Fibroblast of pulmonary artery (primary cell): ENCODE results near the gene KLK10.
"Not testable (repeated sequence)": the region's sequence is repeated elsewhere in the genome, so short reads cannot be mapped to it uniquely, and the experiment has no call there.

Experiments
- DNase-seq: peaks from one replicate; pipeline ENCODE4 v3.0.0-alpha.2; 2010; ENCODE audit warnings: low read depth
- H3K4me3 ChIP-seq: replicated peaks from 2 replicates; pipeline ENCODE4 v1.5.1; 2011; ENCODE audit warnings: low read depth, mild to moderate bottlenecking, control low read depth, low read length, moderate library complexity
- CTCF ChIP-seq: IDR thresholded peaks from 2 replicates; pipeline ENCODE4 v1.5.1; 2011; ENCODE audit warnings: mild to moderate bottlenecking, control low read depth, low read length, inconsistent platforms; ENCODE audit errors: missing control alignments

KLK10 gene

GRCh38 chr19:50994129-50994528 is 25.4 kb downstream of the KLK10 start:
- no peak for TF ChIP-seq CTCF

GRCh38 chr19:50992666-50993035 is 26.9 kb downstream of the KLK10 start:
- no peak overlapping the region for H3K4me3 ChIP-seq
- no peak for DNase-seq
- TF ChIP-seq CTCF = no peak

More at GRCh38 chr19:50994129-50994528, 25.4 kb downstream of the KLK10 start:
- H3K4me3 ChIP-seq = no peak overlapping the region
- no peak for DNase-seq

- not testable (repeated sequence) for H3K4me3 ChIP-seq, DNase-seq
Observed at GRCh38 chr19:50984416-50984815, 35.1 kb downstream of the KLK10 start.

GRCh38 chr19:50983625-50984292 is 35.8 kb downstream of the KLK10 start, which contains the start of gene KLK7:
KLK7 (minus strand) TSS chr19:50983917; CDS start chr19:50982399, 1,518 bp downstream.
- no peak for DNase-seq
- TF ChIP-seq CTCF = no peak
- H3K4me3 ChIP-seq = no peak within 1 kb of the TSS

GRCh38 chr19:50982186-50982585 is 37.3 kb downstream of the KLK10 start:
- TF ChIP-seq CTCF = no peak
- no peak for DNase-seq
- no peak overlapping the region for H3K4me3 ChIP-seq

GRCh38 chr19:50981587-50982146 is 37.8 kb downstream of the KLK10 start:
- TF ChIP-seq CTCF = no peak
- DNase-seq = no peak
- no peak overlapping the region for H3K4me3 ChIP-seq

GRCh38 chr19:50980208-50980607 is 39.3 kb downstream of the KLK10 start:
- H3K4me3 ChIP-seq = no peak overlapping the region
- DNase-seq = no peak
- no peak for TF ChIP-seq CTCF
